Measurements from ENCODE around the gene GPC5.
A peak's percentile ranks its signal among the peaks of the same experiment; 100 is the strongest.
"Not testable (repeated sequence)": the region's sequence is repeated elsewhere in the genome, so short reads cannot be mapped to it uniquely, and the experiment has no call there.

GPC5 gene

DNA sequence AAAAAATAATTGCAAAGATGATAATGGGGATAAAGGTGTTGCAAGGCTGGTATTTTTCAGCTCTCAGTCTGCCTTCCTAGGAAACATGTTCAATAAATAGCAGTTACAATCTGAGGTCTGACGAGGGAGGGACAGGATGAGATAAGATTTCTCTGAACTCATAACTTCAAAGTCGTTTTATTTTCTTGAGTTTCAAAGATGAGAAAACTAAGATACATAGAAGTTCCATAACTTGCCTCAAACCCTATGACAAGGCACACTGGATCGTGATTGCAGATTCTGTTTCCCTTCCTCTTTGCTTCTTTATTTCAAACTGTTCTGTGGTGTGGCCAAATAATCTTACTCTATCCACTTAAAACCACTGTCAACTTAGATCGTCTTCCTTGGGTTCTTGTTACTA, 327.2 kb downstream of the GPC5 start:
- DNase-seq, result no peak

DNA sequence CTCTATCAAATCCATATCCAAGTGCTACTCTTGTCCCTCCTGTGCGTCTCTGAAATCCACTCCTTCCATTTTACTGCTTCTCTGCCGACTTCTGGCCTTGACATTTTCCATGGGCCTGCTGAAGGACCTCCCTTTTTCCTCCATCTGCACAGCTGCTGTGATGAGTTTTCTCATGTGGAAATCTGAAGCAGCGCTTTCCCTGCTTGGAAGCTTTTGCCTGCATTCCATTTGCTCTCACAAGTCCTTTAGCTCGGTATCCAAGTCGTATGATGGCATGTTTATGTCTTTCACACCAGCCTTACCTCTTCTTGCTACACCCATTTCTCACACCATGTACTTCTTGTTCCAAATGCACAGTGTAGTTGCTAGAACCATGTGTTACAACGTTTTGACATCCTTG, 328.2 kb downstream of the GPC5 start:
- no peak for DNase-seq

- no peak for DNase-seq
These were observed 331.4 kb downstream of the GPC5 start for GRCh38 chr13:91729859-91730258.

GRCh38 chr13:91739751-91740150, 341.3 kb downstream of the GPC5 start:
- no peak for DNase-seq

- DNase-seq, result no peak
These were observed 342.3 kb downstream of the GPC5 start for GRCh38 chr13:91740756-91741155.

DNA sequence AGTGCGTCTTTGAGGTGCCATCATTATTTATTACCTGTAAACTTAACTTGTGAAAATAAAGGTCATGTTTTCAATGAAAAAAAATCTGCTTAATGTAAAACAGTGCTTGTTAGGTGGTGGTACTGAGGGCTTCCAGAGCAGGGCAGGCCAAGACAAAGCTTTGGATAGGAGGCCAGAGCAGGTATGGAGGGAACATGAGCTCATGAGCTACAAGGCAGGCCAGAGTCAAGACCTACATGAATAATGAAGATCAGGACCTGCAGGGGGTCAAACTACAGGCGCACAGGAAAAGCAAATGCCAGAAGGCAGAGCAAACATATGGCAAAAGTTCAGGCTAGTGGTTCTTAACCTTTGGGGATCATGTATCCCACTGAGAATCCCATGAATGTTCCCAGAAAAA, 343.5 kb downstream of the GPC5 start:
- DNase-seq, result no peak

DNA sequence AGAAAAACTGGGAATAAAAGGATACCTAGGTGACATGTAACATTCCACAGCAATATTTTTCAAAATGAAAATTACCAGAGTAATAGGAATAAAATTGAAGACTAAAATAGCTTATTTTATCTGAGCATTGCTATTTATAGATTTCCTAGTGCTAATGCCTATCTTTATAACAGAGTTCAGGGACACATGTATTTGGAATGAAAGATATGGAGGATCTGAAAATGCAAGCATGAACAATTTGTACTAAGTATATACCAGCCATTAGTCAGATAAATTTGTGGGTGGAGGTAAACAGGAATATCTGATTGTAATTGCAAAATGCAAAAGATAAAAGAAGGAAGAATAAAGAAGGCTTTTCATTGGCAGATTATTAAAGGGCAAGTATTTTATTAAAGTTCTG, 345.9 kb downstream of the GPC5 start:
- DNase-seq, result no peak

DNA sequence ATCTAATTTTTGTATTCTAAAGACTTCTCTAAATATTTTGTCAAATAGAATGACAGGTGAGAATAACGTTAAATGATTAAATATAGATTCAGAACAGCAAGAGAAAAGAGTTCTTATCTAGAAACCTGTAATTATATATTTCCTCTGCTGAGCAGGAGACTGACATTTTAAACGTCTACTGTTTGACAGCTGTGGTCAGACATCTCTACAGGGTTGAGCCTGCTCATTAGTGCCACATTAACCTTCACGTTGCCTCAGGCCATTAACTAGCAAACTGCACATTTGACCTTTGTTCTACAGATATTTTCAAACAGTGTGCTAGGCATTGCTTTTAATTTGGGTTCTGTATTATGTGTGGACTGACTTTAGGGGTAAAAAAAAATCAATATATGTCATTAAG, 347.5 kb downstream of the GPC5 start:
- DNase-seq, result no peak

GRCh38 chr13:91747186-91747585, 348.8 kb downstream of the GPC5 start:
- DNase-seq, result no peak

GRCh38 chr13:91748416-91749089, 350.1 kb downstream of the GPC5 start:
- no peak for DNase-seq

DNA sequence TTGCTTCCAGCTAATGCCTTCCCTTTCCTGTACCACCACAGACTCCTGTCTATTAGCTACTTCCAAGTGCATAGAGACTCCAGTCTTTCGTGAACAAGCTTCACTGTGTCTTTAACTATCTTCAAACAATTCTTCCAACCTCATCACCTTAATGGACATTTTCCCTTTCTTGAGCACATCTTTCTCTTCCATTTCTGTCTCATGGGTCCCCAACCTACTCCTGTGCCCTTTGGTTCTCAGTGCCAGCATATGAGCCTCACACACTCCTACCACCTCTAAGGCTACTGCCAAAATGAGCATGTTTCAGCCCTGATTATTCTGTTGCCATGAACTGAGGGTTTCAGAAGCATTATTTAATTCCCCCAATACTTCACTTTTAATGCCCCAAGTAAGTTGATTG, 360.3 kb downstream of the GPC5 start:
- no peak for DNase-seq

DNA sequence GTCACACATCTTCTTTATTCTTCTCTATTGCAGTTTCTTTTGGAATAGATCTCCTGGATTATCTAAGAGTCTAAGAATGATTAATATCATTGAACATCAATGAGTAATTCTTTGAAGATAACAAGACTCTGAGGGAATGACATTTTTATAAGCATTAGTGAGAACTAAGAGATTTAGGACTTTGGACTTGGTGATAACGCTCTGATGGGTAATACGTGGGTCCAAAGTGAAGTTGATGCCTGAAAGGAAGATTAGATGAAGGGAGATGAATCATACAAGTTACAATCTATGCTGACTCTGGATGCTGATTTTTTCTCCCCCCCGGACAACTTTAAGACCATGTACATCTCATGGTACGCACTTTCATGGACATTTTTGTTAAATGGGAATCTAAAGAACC, 364.5 kb downstream of the GPC5 start:
- DNase-seq, result no peak

DNA sequence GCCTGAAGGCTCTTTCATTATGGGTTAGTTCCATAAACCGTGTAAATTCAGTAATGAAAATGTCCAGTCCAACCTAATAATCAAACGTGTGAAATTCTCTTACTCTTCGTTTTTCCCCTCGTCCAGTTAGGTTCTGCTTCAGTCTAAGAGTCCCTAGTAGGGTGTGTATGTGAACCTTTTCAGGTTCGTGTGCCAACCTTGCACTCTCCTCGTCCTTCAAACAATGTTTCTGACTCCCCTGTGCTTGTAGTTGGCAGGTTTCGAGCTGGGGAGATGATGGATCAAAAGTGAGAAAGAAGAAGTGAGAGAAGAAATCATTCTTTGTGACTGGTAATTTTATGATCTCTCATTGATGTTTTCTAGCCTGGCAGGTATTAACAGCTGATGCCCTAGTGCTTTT, 366.1 kb downstream of the GPC5 start:
- DNase-seq, result no peak

GRCh38 chr13:91767651-91768050, 369.2 kb downstream of the GPC5 start:
- DNase-seq, result peak; percentile 39

DNA sequence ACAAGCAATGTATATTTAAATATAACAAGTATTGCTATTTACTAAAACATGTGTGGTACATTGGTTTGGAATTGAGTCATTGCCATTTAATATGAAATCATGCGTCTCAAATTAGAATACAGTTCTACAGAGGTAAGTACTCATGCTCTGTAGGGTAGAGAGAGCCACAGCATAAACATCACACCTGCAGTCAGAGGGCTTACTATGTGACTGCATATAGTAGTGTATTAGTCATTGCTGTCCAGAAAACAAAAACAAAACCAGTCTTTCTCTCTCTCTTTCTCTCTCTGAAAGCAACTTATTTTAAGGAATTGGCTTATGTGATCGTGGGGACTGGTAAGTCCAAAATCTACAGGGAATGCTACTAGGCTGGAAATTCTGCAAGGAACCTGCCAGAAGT, 370.3 kb downstream of the GPC5 start:
- DNase-seq, result no peak

DNA sequence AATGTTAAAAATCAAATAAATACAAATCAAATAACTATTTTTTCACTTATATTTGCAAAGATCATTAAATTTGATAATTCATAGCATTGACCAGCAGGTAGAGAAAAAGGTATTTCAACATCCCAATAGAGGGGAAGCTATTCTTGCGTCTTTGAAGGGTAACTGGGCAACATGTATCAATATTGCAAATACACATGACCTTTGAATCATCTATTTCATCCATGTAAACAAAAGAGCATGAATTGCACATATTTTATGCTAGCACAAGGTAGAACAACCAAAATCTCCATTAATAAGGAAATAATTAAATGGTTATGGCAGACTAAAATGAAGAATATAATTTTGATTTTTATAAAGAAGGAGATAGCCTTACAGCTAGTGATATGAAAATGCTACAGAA, 372.8 kb downstream of the GPC5 start:
- DNase-seq, result no peak

- no peak for DNase-seq
These were observed 375.3 kb downstream of the GPC5 start for GRCh38 chr13:91773591-91774227.

GRCh38 chr13:91774397-91774796, 376.0 kb downstream of the GPC5 start:
- no peak for DNase-seq

GRCh38 chr13:91776611-91777193, 378.3 kb downstream of the GPC5 start:
- no peak for DNase-seq

GRCh38 chr13:91778123-91778522, 379.7 kb downstream of the GPC5 start:
- no peak for DNase-seq

GRCh38 chr13:91781982-91782691, 383.7 kb downstream of the GPC5 start:
- DNase-seq, result not testable (repeated sequence)

DNA sequence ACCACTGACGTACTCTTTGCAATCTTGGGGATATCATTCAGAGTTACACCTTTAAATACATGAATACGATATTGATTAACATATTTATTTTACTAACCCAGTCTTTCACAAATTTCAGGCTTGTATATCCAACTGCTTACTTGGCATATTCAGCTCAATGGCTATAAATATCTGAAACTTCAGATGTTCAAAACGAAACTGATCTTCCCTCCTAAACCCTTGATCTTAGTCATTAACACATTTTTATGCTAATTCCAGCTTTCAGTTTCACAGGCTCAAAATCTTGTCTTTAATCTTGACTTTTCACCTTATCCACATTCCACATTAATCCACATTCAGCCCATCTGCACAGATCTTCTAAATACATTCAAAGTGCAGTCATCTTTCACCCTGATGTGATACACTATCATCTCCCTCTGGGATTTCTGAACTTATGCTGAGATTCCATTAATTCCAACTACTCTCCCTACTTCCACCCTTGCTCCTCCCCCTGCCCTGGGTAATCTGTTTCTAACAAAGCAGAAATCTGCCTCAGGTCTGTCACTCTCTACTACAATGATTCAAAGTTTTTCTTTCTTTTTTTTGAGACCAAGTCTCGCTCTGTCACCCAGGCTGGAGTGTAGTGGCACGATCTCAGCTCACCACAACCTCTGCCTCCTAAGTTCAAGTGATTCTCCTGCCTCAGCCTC, 387.2 kb downstream of the GPC5 start:
- no peak for DNase-seq

DNA sequence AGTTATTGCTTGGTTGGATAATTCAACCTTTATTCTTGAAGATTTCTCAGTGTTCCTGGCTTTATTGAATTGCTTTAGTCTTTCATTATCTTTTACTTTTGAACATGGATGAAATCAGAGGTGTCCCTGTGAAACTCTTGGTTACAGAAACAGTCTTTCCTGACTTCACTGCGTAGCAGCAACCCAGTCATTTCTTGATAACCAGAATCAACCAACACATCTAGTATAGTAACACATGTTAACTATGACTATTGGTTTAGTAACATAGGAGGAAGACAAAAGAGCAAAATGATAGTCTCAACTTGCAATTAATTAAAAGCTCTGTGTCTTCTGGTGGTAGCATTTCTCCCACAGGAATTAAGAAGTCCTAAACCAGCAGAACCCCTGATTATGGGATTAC, 393.6 kb downstream of the GPC5 start:
- DNase-seq, result no peak
